ENCODE results near the gene SV2B. TPM values are rescaled to one million over a fixed set of nuclear protein-coding genes. Genes with fewer than 3 reads are reported as not detected.

Gene SV2B
- total RNA-seq, 1 donor from 2014 or later: not detected

GRCh38 chr15:91148243-91148642 lies 48.2 kb downstream of the SV2B start:
- Histone ChIP-seq H3K4me3 (ENCODE audit: insufficient read depth, low read depth, low read length) (no peak overlapping the region), H3K27me3 (ENCODE audit: insufficient read depth, low read length) (no peaks in the 10 kb centered on the region), H3K4me2 (ENCODE audit: low read length) (no peak overlapping the region), H3K79me2 (ENCODE audit: insufficient read depth, low read length) (no peaks in the 10 kb centered on the region), H3K27ac (ENCODE audit: low read depth, low read length) (no peak overlapping the region), H2AFZ (ENCODE audit: low read depth, low read length) (no peak overlapping the region), H3K9me3 (ENCODE audit: insufficient read depth, low read depth, low read length) (no peaks in the 10 kb centered on the region), H3K9ac (ENCODE audit: low read length) (no peak overlapping the region), H4K20me1 (ENCODE audit: insufficient read depth, low read length) (no peaks in the 10 kb centered on the region), H3K4me1 (ENCODE audit: insufficient read depth, low read length) (no peaks in the 10 kb centered on the region), H3K36me3 (ENCODE audit: insufficient read depth, low read length) (no peaks in the 10 kb centered on the region)
- peaks cover 4% of the 10 kb centered on the region for H3K9me3 Mint-ChIP-seq (ENCODE audit: unreplicated experiment)
- no peak for FAIRE-seq
- no peak overlapping the region for H3K4me3 Mint-ChIP-seq (ENCODE audit: unreplicated experiment)
- TF ChIP-seq, protein P1, sequence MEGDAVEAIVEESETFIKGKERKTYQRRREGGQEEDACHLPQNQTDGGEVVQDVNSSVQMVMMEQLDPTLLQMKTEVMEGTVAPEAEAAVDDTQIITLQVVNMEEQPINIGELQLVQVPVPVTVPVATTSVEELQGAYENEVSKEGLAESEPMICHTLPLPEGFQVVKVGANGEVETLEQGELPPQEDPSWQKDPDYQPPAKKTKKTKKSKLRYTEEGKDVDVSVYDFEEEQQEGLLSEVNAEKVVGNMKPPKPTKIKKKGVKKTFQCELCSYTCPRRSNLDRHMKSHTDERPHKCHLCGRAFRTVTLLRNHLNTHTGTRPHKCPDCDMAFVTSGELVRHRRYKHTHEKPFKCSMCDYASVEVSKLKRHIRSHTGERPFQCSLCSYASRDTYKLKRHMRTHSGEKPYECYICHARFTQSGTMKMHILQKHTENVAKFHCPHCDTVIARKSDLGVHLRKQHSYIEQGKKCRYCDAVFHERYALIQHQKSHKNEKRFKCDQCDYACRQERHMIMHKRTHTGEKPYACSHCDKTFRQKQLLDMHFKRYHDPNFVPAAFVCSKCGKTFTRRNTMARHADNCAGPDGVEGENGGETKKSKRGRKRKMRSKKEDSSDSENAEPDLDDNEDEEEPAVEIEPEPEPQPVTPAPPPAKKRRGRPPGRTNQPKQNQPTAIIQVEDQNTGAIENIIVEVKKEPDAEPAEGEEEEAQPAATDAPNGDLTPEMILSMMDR (IDR thresholded peaks at IDR 0.05; ENCODE audit: insufficient read depth, low read depth, low read length): no peak
- H3K27ac Mint-ChIP-seq (ENCODE audit: unreplicated experiment): no peak overlapping the region
- H3K36me3 Mint-ChIP-seq (ENCODE audit: low read depth, unreplicated experiment): no peaks in the 10 kb centered on the region
- DNase-seq (ENCODE audit: low read depth): no peak
- peaks cover 13% of the 10 kb centered on the region for H3K27me3 Mint-ChIP-seq (ENCODE audit: low read depth, unreplicated experiment)
- H3K4me1 Mint-ChIP-seq (ENCODE audit: low read depth, unreplicated experiment): no peaks in the 10 kb centered on the region

GRCh38 chr15:91150502-91151160 lies 50.6 kb downstream of the SV2B start:
- Histone ChIP-seq H3K27me3 (ENCODE audit: insufficient read depth, low read length) (no peaks in the 10 kb centered on the region), H3K27ac (ENCODE audit: low read depth, low read length) (no peak overlapping the region), H3K4me1 (ENCODE audit: insufficient read depth, low read length) (no peaks in the 10 kb centered on the region), H3K9me3 (ENCODE audit: insufficient read depth, low read depth, low read length) (no peaks in the 10 kb centered on the region), H3K36me3 (ENCODE audit: insufficient read depth, low read length) (no peaks in the 10 kb centered on the region), H3K9ac (ENCODE audit: low read length) (no peak overlapping the region), H3K4me2 (ENCODE audit: low read length) (no peak overlapping the region), H3K4me3 (ENCODE audit: insufficient read depth, low read depth, low read length) (no peak overlapping the region), H4K20me1 (ENCODE audit: insufficient read depth, low read length) (no peaks in the 10 kb centered on the region), H3K79me2 (ENCODE audit: insufficient read depth, low read length) (no peaks in the 10 kb centered on the region), H2AFZ (ENCODE audit: low read depth, low read length) (no peak overlapping the region)
- no peaks in the 10 kb centered on the region for H3K36me3 Mint-ChIP-seq (ENCODE audit: low read depth, unreplicated experiment)
- peaks cover 13% of the 10 kb centered on the region for H3K27me3 Mint-ChIP-seq (ENCODE audit: low read depth, unreplicated experiment)
- no peaks in the 10 kb centered on the region for H3K4me1 Mint-ChIP-seq (ENCODE audit: low read depth, unreplicated experiment)
- no peak overlapping the region for H3K4me3 Mint-ChIP-seq (ENCODE audit: unreplicated experiment)
- TF ChIP-seq, protein P1 (IDR thresholded peaks at IDR 0.05; ENCODE audit: insufficient read depth, low read depth, low read length): no peak
- no peak for TF ChIP-seq EZH2 (IDR thresholded peaks at IDR 0.05; ENCODE audit: insufficient read depth, low read length)
- FAIRE-seq (no peak), DNase-seq (ENCODE audit: low read depth) (no peak)
- no peak overlapping the region for H3K27ac Mint-ChIP-seq (ENCODE audit: unreplicated experiment)
- H3K9me3 Mint-ChIP-seq (ENCODE audit: unreplicated experiment): peaks cover 2% of the 10 kb centered on the region

DNA sequence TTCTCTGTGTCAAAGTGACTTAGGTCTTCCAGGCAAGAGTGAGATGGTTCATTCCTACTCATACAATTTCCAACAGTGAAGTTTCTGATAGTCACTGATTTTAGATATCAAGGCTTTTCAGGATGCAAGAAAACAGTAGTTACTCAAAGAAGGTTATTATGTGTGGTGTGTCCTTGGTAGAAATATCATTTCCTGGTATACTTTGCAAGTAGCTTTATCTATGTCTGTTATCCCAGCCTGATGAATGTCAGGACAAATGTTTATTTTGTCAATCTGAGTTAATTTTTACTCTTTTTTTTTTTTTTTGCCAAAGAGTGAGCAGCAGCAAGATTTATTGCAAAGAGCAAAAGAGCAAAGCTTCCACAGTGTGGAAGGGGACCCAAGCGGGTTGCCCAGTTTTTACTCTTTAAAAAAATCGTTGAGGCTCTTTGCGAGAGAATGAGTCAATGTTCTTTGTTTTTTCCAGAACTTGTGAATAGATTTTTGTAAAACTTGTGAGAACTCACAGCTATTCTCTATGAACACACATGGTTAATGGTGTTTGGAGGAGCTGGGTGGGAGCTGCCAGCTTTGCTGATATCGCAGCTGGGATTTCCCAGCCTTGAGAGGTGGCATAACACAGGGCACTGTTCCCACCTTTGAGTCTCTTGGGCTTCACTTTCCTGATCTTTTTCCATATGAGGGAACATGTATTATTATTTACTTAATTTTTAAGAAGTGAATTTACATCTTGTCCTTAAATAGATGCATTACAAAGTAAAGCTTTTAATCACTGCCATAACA lies 51.9 kb downstream of the SV2B start:
- Histone ChIP-seq H3K4me2 (ENCODE audit: low read length) (no peak overlapping the region), H3K9me3 (ENCODE audit: insufficient read depth, low read depth, low read length) (no peaks in the 10 kb centered on the region), H3K27ac (ENCODE audit: low read depth, low read length) (no peak overlapping the region), H3K4me3 (ENCODE audit: insufficient read depth, low read depth, low read length) (no peak overlapping the region), H2AFZ (ENCODE audit: low read depth, low read length) (no peak overlapping the region), H3K4me1 (ENCODE audit: insufficient read depth, low read length) (no peaks in the 10 kb centered on the region), H3K27me3 (ENCODE audit: insufficient read depth, low read length) (no peaks in the 10 kb centered on the region), H4K20me1 (ENCODE audit: insufficient read depth, low read length) (no peaks in the 10 kb centered on the region), H3K79me2 (ENCODE audit: insufficient read depth, low read length) (no peaks in the 10 kb centered on the region), H3K9ac (ENCODE audit: low read length) (no peak overlapping the region), H3K36me3 (ENCODE audit: insufficient read depth, low read length) (no peaks in the 10 kb centered on the region)
- no peak for FAIRE-seq
- Mint-ChIP-seq H3K27ac (ENCODE audit: unreplicated experiment) (no peak overlapping the region), H3K27me3 (ENCODE audit: low read depth, unreplicated experiment) (peaks cover 13% of the 10 kb centered on the region), H3K4me3 (ENCODE audit: unreplicated experiment) (no peak overlapping the region), H3K4me1 (ENCODE audit: low read depth, unreplicated experiment) (no peaks in the 10 kb centered on the region), H3K36me3 (ENCODE audit: low read depth, unreplicated experiment) (no peaks in the 10 kb centered on the region), H3K9me3 (ENCODE audit: unreplicated experiment) (peaks cover 2% of the 10 kb centered on the region)
- TF ChIP-seq EZH2 (IDR thresholded peaks at IDR 0.05; ENCODE audit: insufficient read depth, low read length): no peak
- TF ChIP-seq, protein P1 (IDR thresholded peaks at IDR 0.05; ENCODE audit: insufficient read depth, low read depth, low read length): no peak
- no peak for DNase-seq (ENCODE audit: low read depth)

All from astrocyte (in vitro differentiated cells and primary cell).